ENCODE measurements around the gene L1TD1.
"Not testable (repeated sequence)": the region's sequence is repeated elsewhere in the genome, so short reads cannot be mapped to it uniquely, and the experiment has no call there.

- TF ChIP-seq POLR2A, CTCF (IDR thresholded peaks at IDR 0.05): not testable (repeated sequence)
Observed at GRCh38 chr1:62220456-62220855, 25.8 kb downstream of the L1TD1 start.

Data from adrenal gland (tissue), 5 donors.